Tibial nerve (tissue), 4 donors: ENCODE data around the gene ZDHHC19. TPM values are rescaled to one million over a fixed set of nuclear protein-coding genes. Genes with fewer than 3 reads are reported as not detected.

ENCODE experiments used
- DNase-seq, 2 donors: peaks; one replicate each; pipeline ENCODE4 v3.0.0-alpha.2; 2019; ENCODE audit warnings: low spot score in 2 of 2
- H3K27ac ChIP-seq, 4 donors: fragments of 200-600 bp; sonication (generic) in 3 of 4; one replicate each; pipeline ENCODE4 v1.5.1; 2017 to 2019; ENCODE audit warnings: mild to moderate bottlenecking in 1 of 4
- H3K27me3 ChIP-seq, 2 donors: fragments of 200-600 bp; sonication (generic) in 1 of 2; one replicate each; pipeline versions ENCODE4 v1.5.1 to v1.6.0; 2017 to 2019
- H3K36me3 ChIP-seq, 3 donors: fragments of 200-600 bp; sonication (generic); one replicate each; pipeline ENCODE4 v1.5.1; 2018 to 2019
- H3K4me1 ChIP-seq, 4 donors: fragments of 200-600 bp; sonication (generic) in 3 of 4; one replicate each; pipeline ENCODE4 v1.5.1; 2017 to 2019
- H3K4me3 ChIP-seq, 4 donors: fragments of 200-600 bp; sonication (generic) in 3 of 4; one replicate each; pipeline ENCODE4 v1.5.1; 2017 to 2019; ENCODE audit warnings: mild to moderate bottlenecking in 1 of 4, moderate library complexity in 1 of 4
- H3K9me3 ChIP-seq, 4 donors: fragments of 200-600 bp; sonication (generic) in 3 of 4; one replicate each; pipeline ENCODE4 v1.5.1; 2017 to 2019
- CTCF ChIP-seq, 5 experiments: fragments of 200-600 bp in 3 of 5; fragments of 450-650 bp in 2 of 5; sonication (generic) in 3 of 5; IDR thresholded peaks; one replicate each; pipeline ENCODE4 v1.5.1; 2016 to 2019; ENCODE audit warnings: antibody characterized with exemption in 5 of 5, mild to moderate bottlenecking in 3 of 5, moderate library complexity in 2 of 5
- EP300 ChIP-seq, 2 donors: sonication (generic); formaldehyde crosslinking; IDR thresholded peaks; one replicate each; pipeline ENCODE4 v1.6.1; 2017; ENCODE audit warnings: antibody characterized with exemption in 2 of 2, mild to moderate bottlenecking in 1 of 2
- POLR2A ChIP-seq, 2 donors: fragments of 450-650 bp; IDR thresholded peaks; one replicate each; pipeline ENCODE4 v1.6.1; 2017; ENCODE audit warnings: antibody characterized with exemption in 2 of 2, mild to moderate bottlenecking in 2 of 2, moderate library complexity in 2 of 2
- WGBS, 2 donors: methylation state at CpG; one replicate each; pipeline ENCODE4 v1.1.5; 2018; 5-methylcytosine and 5-hydroxymethylcytosine counted together
- total RNA-seq, 4 donors: library from RNA; depleted of rRNA; stranded (reverse); fragments of >200 nt; gene quantifications; one replicate each; pipeline ENCODE4 v1.1.0, GENCODE V29; 2016

Gene ZDHHC19
- total RNA-seq, 4 donors from 2014 or later, result not detected

GRCh38 chr3:196194542-196194915 is 16.7 kb downstream of the ZDHHC19 start:
- no peaks in the 10 kb centered on the region for H3K9me3 ChIP-seq
- no peak for DNase-seq
- WGBS, 2 donors, result 73 to 89% methylated on average over 5 of the region's 5 CpGs
- H3K4me3 ChIP-seq, result no peak overlapping the region
- H3K36me3 ChIP-seq, result no peaks in the 10 kb centered on the region
- no peak for TF ChIP-seq EP300 (IDR thresholded peaks at IDR 0.05)
- no peak for TF ChIP-seq CTCF (IDR thresholded peaks at IDR 0.05)
- peak overlapping the region in 2 of 4 donors; percentile 8 to 73 for H3K27ac ChIP-seq
- no peaks in the 10 kb centered on the region for H3K27me3 ChIP-seq
- peaks cover 0 to 26% (median 3%) of the 10 kb centered on the region in 4 donors for H3K4me1 ChIP-seq

- Histone ChIP-seq H3K4me3 (no peak overlapping the region), H3K4me1 (peaks cover 0 to 26% (median 3%) of the 10 kb centered on the region in 4 donors), H3K36me3 (no peaks in the 10 kb centered on the region), H3K27ac (peak overlapping the region in 3 of 4 donors; percentile 8 to 73 (median 36)), H3K9me3 (no peaks in the 10 kb centered on the region), H3K27me3 (no peaks in the 10 kb centered on the region)
- WGBS, 2 donors, result 66 to 70% methylated on average over 6 to 7 of the region's 13 CpGs
- DNase-seq, result peak in 1 of 2 donors; percentile 41
- TF ChIP-seq POLR2A (IDR thresholded peaks at IDR 0.05) (no peak), CTCF (IDR thresholded peaks at IDR 0.05) (no peak), EP300 (IDR thresholded peaks at IDR 0.05) (peak in 1 of 2 donors; percentile 44)
These were observed 17.3 kb downstream of the ZDHHC19 start for GRCh38 chr3:196193736-196194541.

GRCh38 chr3:196193133-196193735 is 18.0 kb downstream of the ZDHHC19 start:
- Histone ChIP-seq H3K4me3 (no peak overlapping the region), H3K36me3 (no peaks in the 10 kb centered on the region), H3K4me1 (peaks cover 0 to 26% (median 3%) of the 10 kb centered on the region in 4 donors), H3K27ac (peak overlapping the region in 2 of 4 donors; percentile 36 to 73), H3K9me3 (no peaks in the 10 kb centered on the region), H3K27me3 (no peaks in the 10 kb centered on the region)
- 69 to 77% methylated on average over 15 of the region's 15 CpGs for WGBS, 2 donors
- no peak for DNase-seq
- TF ChIP-seq EP300 (IDR thresholded peaks at IDR 0.05) (no peak), POLR2A (IDR thresholded peaks at IDR 0.05) (no peak), CTCF (IDR thresholded peaks at IDR 0.05) (no peak)

- WGBS, 2 donors, result 52 to 54% methylated on average over 14 of the region's 14 CpGs
- H3K4me1 ChIP-seq, result peaks cover 0 to 26% (median 3%) of the 10 kb centered on the region in 4 donors
- TF ChIP-seq EP300 (IDR thresholded peaks at IDR 0.05), result no peak
- no peak for TF ChIP-seq POLR2A (IDR thresholded peaks at IDR 0.05)
- TF ChIP-seq CTCF (IDR thresholded peaks at IDR 0.05), result no peak
- no peaks in the 10 kb centered on the region for H3K9me3 ChIP-seq
- H3K36me3 ChIP-seq, result no peaks in the 10 kb centered on the region
- peak overlapping the region in 2 of 4 donors; percentile 2 to 73 for H3K27ac ChIP-seq
- no peak for DNase-seq
- H3K27me3 ChIP-seq, result no peaks in the 10 kb centered on the region
- H3K4me3 ChIP-seq, result no peak overlapping the region
These were observed 18.6 kb downstream of the ZDHHC19 start for GRCh38 chr3:196192524-196193051.

GRCh38 chr3:196192036-196192523 is 19.1 kb downstream of the ZDHHC19 start:
- Histone ChIP-seq H3K9me3 (no peaks in the 10 kb centered on the region), H3K4me3 (no peak overlapping the region), H3K4me1 (peaks cover 0 to 29% (median 3%) of the 10 kb centered on the region in 4 donors), H3K36me3 (no peaks in the 10 kb centered on the region), H3K27ac (peak overlapping the region in 2 of 4 donors; percentile 2 to 73), H3K27me3 (no peaks in the 10 kb centered on the region)
- no peak for DNase-seq
- no peak for TF ChIP-seq POLR2A (IDR thresholded peaks at IDR 0.05)
- WGBS, 2 donors, result 65 to 74% methylated on average over 9 to 11 of the region's 11 CpGs
